ENCODE data around the gene ZNF669.

ZNF669 gene

DNA sequence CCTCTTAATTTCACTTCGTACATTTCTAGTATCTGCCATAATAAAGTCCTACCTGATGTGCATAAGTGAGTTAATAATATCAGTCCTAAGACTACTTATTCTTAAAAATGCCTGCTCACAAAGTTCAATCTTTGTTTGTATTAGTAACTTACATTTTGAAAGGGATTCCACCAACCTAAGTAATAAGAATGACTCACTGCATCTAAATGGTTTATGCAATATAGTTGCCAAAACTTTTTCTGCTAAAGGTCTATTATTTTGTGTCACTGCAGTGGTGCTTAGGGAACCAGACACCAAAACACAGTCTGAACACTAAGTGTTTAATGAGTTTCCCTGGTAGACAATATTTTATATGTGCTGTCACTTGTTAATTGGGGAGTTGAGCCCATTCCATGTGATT lies 1.8 kb downstream of the ZNF669 start:
- no peak overlapping the region for H3K4me3 ChIP-seq (ENCODE audit: low read depth, low read length)
- TF ChIP-seq, protein P1, sequence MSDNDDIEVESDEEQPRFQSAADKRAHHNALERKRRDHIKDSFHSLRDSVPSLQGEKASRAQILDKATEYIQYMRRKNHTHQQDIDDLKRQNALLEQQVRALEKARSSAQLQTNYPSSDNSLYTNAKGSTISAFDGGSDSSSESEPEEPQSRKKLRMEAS (IDR thresholded peaks at IDR 0.05; ENCODE audit: low read depth, low read length) = no peak
- no peak for TF ChIP-seq POLR2A (IDR thresholded peaks at IDR 0.05; ENCODE audit: extremely low read depth, insufficient read length)
- TF ChIP-seq, protein P2, sequence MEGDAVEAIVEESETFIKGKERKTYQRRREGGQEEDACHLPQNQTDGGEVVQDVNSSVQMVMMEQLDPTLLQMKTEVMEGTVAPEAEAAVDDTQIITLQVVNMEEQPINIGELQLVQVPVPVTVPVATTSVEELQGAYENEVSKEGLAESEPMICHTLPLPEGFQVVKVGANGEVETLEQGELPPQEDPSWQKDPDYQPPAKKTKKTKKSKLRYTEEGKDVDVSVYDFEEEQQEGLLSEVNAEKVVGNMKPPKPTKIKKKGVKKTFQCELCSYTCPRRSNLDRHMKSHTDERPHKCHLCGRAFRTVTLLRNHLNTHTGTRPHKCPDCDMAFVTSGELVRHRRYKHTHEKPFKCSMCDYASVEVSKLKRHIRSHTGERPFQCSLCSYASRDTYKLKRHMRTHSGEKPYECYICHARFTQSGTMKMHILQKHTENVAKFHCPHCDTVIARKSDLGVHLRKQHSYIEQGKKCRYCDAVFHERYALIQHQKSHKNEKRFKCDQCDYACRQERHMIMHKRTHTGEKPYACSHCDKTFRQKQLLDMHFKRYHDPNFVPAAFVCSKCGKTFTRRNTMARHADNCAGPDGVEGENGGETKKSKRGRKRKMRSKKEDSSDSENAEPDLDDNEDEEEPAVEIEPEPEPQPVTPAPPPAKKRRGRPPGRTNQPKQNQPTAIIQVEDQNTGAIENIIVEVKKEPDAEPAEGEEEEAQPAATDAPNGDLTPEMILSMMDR (IDR thresholded peaks at IDR 0.05; ENCODE audit: low read depth, low read length) = no peak
- no peak for TF ChIP-seq MYC (IDR thresholded peaks at IDR 0.05; ENCODE audit: low read depth, low read length)
- no peak for DNase-seq (ENCODE audit: low read depth)

DNA sequence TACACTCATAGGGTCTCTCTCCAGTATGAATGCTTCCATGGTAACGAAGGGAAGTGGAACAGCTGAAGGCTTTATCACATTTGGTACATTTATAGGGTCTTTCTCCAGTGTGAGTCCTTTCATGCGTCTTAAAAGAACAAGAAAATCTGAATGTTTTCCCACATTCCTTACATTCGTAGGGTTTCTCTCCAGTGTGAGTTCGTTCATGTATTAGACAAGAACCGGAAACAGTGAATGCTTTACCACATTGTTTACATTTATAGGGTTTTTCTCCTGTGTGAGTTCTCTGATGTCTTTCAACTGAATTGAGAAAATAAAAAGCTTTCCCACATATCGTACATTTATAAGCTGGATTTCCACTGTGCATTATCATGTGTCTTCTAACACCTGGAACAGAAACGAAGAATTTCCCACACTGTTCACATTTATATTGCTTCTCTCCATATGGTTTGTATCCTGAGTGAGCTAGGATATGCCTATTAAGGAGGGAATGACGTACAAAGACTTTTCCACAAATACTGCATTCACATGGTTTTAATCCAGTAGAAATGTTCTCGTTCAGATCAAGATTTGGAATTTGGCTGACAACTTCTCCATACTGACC lies 3.4 kb downstream of the ZNF669 start:
- DNase-seq (ENCODE audit: low read depth) = no peak
- TF ChIP-seq, protein P2 (IDR thresholded peaks at IDR 0.05; ENCODE audit: low read depth, low read length) = no peak
- TF ChIP-seq POLR2A (IDR thresholded peaks at IDR 0.05; ENCODE audit: extremely low read depth, insufficient read length) = no peak
- H3K4me3 ChIP-seq (ENCODE audit: low read depth, low read length) = no peak overlapping the region

DNA sequence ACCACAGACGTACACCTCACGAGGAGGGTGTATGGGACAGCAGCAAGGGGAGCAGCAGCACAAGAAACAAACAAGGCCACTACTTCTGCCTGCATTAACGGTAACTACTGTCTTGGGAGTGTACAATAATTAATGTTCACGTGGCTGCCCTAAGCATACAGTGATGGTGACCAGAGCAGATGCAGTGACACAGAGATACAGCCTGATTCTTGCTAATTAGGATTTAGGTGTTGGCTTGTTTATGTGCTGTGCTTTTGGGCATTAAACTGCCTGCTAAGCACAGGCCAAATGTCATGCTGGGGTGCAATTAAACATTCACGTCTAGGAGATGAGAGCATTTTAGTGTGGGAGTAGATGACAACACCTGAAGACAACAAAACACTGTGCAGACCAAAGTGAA lies 7.2 kb downstream of the ZNF669 start:
- DNase-seq (ENCODE audit: low read depth) = no peak
- H3K4me3 ChIP-seq (ENCODE audit: low read depth, low read length) = no peak overlapping the region
- TF ChIP-seq POLR2A (IDR thresholded peaks at IDR 0.05; ENCODE audit: extremely low read depth, insufficient read length) (no peak), MYC (IDR thresholded peaks at IDR 0.05; ENCODE audit: low read depth, low read length) (no peak)
- TF ChIP-seq, protein P2 (IDR thresholded peaks at IDR 0.05; ENCODE audit: low read depth, low read length) = no peak
- TF ChIP-seq, protein P1 (IDR thresholded peaks at IDR 0.05; ENCODE audit: low read depth, low read length) = no peak

DNA sequence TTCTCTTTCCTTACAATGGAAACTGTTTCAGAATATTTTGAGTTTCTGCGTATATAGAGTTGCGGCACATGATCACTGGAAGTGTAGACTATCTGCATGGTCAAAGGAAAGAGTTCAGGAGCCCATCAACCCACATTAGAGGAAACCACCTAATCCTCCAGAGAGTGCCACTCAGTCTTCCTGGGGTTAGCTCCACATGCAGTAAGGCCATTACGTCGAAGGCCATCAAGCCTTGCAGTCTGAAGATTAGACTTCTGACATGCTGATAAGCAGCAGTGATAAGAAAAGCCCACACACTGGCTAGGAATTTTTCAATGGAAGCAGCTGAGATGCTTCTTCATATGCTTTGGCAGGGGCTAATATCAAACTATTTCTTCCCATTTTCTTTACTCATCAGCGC lies 7.6 kb downstream of the ZNF669 start:
- TF ChIP-seq POLR2A (IDR thresholded peaks at IDR 0.05; ENCODE audit: extremely low read depth, insufficient read length) = no peak
- no peak for TF ChIP-seq MYC (IDR thresholded peaks at IDR 0.05; ENCODE audit: low read depth, low read length)
- TF ChIP-seq, protein P2 (IDR thresholded peaks at IDR 0.05; ENCODE audit: low read depth, low read length) = no peak
- TF ChIP-seq, protein P1 (IDR thresholded peaks at IDR 0.05; ENCODE audit: low read depth, low read length) = no peak
- DNase-seq (ENCODE audit: low read depth) = no peak
- no peak overlapping the region for H3K4me3 ChIP-seq (ENCODE audit: low read depth, low read length)

DNA sequence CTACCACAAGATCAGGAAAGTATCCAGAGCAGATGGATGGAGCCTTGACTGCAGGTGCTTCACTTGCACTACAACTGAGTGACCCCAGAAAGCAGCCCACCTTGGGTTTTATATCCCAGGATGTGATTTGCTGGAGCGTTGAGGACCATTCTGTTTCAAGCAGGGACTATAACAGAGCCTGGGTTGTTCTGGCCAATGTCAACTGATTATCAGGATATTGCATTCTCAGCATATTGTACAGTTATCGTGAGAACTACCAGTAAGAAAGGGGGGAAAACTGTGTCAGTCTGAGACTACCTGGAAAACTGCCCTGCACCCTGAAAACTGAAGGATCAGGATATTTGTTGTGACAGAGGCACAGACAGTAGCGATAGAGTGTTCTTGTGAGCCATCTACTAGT lies 8.0 kb downstream of the ZNF669 start:
- H3K4me3 ChIP-seq (ENCODE audit: low read depth, low read length) = no peak overlapping the region
- TF ChIP-seq POLR2A (IDR thresholded peaks at IDR 0.05; ENCODE audit: extremely low read depth, insufficient read length) = no peak
- TF ChIP-seq, protein P2 (IDR thresholded peaks at IDR 0.05; ENCODE audit: low read depth, low read length) = no peak
- TF ChIP-seq, protein P1 (IDR thresholded peaks at IDR 0.05; ENCODE audit: low read depth, low read length) = no peak
- no peak for TF ChIP-seq MYC (IDR thresholded peaks at IDR 0.05; ENCODE audit: low read depth, low read length)
- DNase-seq (ENCODE audit: low read depth) = no peak

DNA sequence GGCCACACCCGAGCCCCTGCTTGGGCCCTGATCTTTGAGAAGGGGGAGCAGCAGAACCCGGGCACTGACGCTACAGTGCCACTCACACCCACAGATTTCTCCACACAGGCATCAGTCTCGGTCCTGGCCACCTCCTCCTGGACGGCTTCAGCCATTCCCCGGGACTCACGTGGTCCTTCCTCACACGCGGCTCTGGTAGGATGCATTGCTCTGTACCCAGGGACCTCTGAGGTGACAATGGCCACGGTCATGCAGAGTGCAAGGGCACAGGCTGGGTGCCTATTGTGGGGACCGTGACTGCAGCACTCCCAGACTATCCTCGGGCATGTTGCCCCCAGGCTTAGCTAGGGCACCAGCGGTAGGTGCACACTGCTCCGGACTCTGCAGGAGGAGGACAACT lies 13.7 kb downstream of the ZNF669 start:
- DNase-seq (ENCODE audit: low read depth) = no peak
- H3K4me3 ChIP-seq (ENCODE audit: low read depth, low read length) = no peak overlapping the region
- TF ChIP-seq, protein P1 (IDR thresholded peaks at IDR 0.05; ENCODE audit: low read depth, low read length) = no peak
- TF ChIP-seq, protein P2 (IDR thresholded peaks at IDR 0.05; ENCODE audit: low read depth, low read length) = no peak
- TF ChIP-seq POLR2A (IDR thresholded peaks at IDR 0.05; ENCODE audit: extremely low read depth, insufficient read length) = no peak
- TF ChIP-seq MYC (IDR thresholded peaks at IDR 0.05; ENCODE audit: low read depth, low read length) = no peak
